Nephron progenitor cell (in vitro differentiated cells): ENCODE results near the gene BSN.
"Not testable (repeated sequence)": the region's sequence is repeated elsewhere in the genome, so short reads cannot be mapped to it uniquely, and the experiment has no call there.

Experiments used
- DNase-seq: peaks from one replicate; pipeline ENCODE4 v3.0.0; 2021
- H3K27ac Mint-ChIP-seq: 2 replicates; pipeline ENCODE4 v1.8.0; 2021; ENCODE audit warnings: mild to moderate bottlenecking, moderate library complexity, mixed read lengths
- H3K27me3 Mint-ChIP-seq: 2 replicates; pipeline ENCODE4 v1.8.0; 2021; ENCODE audit warnings: mild to moderate bottlenecking, low read depth, mixed read lengths; ENCODE audit not compliant: poor library complexity
- H3K36me3 Mint-ChIP-seq: 2 replicates; pipeline ENCODE4 v1.8.0; 2021; ENCODE audit warnings: low read depth, mixed read lengths
- H3K4me1 Mint-ChIP-seq: 2 replicates; pipeline ENCODE4 v1.8.0; 2021; ENCODE audit warnings: mixed read lengths
- H3K4me3 Mint-ChIP-seq: 2 replicates; pipeline ENCODE4 v1.8.0; 2021; ENCODE audit warnings: mild to moderate bottlenecking, moderate library complexity, mixed read lengths
- H3K9me3 Mint-ChIP-seq: 2 replicates; pipeline ENCODE4 v1.8.0; 2021; ENCODE audit warnings: mild to moderate bottlenecking, moderate library complexity, mixed read lengths
- CTCF ChIP-seq: fragments of 200-600 bp; sonication (generic); IDR thresholded peaks from 2 replicates; pipeline ENCODE4 v1.5.0; 2021; ENCODE audit warnings: antibody characterized with exemption

Gene BSN

GRCh38 chr3:49582177-49582576 lies 27.9 kb downstream of the BSN start:
- no peak overlapping the region for H3K27ac Mint-ChIP-seq
- DNase-seq = no peak
- H3K9me3 Mint-ChIP-seq = peaks cover 8% of the 10 kb centered on the region
- peaks cover 21% of the 10 kb centered on the region for H3K27me3 Mint-ChIP-seq
- TF ChIP-seq CTCF = no peak
- H3K4me1 Mint-ChIP-seq = no peaks in the 10 kb centered on the region
- H3K4me3 Mint-ChIP-seq = no peak overlapping the region
- H3K36me3 Mint-ChIP-seq = no peaks in the 10 kb centered on the region

- not testable (repeated sequence) for H3K36me3 Mint-ChIP-seq, H3K9me3 Mint-ChIP-seq, DNase-seq, H3K4me1 Mint-ChIP-seq, H3K27ac Mint-ChIP-seq, H3K4me3 Mint-ChIP-seq
- peaks cover 15% of the 10 kb centered on the region for H3K27me3 Mint-ChIP-seq
These were observed 31.0 kb downstream of the BSN start for GRCh38 chr3:49585261-49585755.

DNA sequence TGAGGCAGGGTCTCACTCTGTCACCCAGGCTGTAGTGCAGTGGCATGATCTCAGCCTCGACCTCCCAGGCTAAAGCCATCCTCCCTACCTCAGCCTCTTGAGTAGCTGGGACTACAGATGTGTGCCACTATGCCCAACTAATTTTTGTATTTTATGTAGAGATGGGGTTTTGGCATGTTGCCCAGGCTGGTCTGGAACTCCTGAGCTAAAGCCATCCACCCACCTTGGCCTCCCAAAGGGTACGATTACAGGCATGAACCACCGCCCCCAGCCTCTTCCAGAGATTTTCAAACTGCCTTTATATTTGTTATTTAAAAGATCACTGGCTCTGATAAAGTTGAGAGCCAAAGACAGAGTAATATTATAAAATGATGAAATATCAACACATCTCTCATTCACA lies 37.3 kb downstream of the BSN start:
- no peak overlapping the region for H3K4me3 Mint-ChIP-seq
- no peak overlapping the region for H3K27ac Mint-ChIP-seq
- H3K4me1 Mint-ChIP-seq = no peaks in the 10 kb centered on the region

DNA sequence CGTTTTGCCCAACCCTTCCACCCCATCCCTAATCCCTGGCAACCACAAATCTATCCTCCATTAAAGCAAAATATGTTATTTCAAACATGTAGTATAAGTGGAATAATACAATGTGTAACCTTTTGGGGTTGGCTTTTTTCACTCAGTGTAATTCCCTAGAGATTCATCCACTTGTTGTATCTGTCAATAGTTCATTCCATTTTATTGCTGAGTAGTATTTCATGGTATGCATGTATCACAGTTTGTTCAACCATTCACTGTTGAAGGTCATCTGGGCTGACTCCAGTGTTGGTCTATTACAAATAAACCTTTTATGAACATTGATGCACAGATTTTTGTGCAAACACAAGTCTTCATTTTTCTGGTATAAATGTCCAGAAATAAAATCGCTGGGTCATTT lies 38.8 kb downstream of the BSN start:
- H3K4me1 Mint-ChIP-seq = no peaks in the 10 kb centered on the region
- TF ChIP-seq CTCF = no peak
- no peak overlapping the region for H3K27ac Mint-ChIP-seq

More for the DNA sequence above, 37.3 kb downstream of the BSN start:
- TF ChIP-seq CTCF = no peak
- no peak for DNase-seq
- H3K36me3 Mint-ChIP-seq = no peaks in the 10 kb centered on the region
- H3K9me3 Mint-ChIP-seq = no peaks in the 10 kb centered on the region
- H3K27me3 Mint-ChIP-seq = peaks cover 9% of the 10 kb centered on the region

DNA sequence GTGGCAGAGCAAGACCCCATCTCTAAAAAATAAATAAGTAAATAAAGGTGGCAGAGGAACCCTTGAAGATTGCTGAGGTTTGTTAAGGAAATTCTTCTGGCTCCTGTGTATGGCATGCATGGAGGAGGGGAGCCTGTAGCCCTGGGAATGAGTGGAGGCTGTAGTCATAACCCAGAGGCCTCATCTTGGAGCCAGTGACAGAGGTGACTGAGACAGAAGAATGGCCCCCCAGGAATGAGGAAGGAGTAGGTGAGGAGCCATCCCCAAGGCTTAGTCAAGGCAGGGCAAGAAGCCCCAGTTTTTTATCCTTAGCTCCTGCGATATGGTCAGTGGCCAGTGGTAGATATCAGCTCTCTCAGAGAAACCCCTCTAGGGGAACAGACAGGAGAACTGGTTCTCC lies 46.5 kb downstream of the BSN start:
- no peak for DNase-seq
- H3K4me3 Mint-ChIP-seq = no peak overlapping the region
- TF ChIP-seq CTCF = no peak
- H3K27me3 Mint-ChIP-seq = peaks cover 7% of the 10 kb centered on the region
- no peaks in the 10 kb centered on the region for H3K36me3 Mint-ChIP-seq
- H3K27ac Mint-ChIP-seq = no peak overlapping the region
- no peaks in the 10 kb centered on the region for H3K4me1 Mint-ChIP-seq
- no peaks in the 10 kb centered on the region for H3K9me3 Mint-ChIP-seq

More for the DNA sequence above, 38.8 kb downstream of the BSN start:
- Mint-ChIP-seq H3K9me3 (no peaks in the 10 kb centered on the region), H3K36me3 (no peaks in the 10 kb centered on the region), H3K4me3 (no peak overlapping the region), H3K27me3 (peaks cover 9% of the 10 kb centered on the region)
- no peak for DNase-seq

DNA sequence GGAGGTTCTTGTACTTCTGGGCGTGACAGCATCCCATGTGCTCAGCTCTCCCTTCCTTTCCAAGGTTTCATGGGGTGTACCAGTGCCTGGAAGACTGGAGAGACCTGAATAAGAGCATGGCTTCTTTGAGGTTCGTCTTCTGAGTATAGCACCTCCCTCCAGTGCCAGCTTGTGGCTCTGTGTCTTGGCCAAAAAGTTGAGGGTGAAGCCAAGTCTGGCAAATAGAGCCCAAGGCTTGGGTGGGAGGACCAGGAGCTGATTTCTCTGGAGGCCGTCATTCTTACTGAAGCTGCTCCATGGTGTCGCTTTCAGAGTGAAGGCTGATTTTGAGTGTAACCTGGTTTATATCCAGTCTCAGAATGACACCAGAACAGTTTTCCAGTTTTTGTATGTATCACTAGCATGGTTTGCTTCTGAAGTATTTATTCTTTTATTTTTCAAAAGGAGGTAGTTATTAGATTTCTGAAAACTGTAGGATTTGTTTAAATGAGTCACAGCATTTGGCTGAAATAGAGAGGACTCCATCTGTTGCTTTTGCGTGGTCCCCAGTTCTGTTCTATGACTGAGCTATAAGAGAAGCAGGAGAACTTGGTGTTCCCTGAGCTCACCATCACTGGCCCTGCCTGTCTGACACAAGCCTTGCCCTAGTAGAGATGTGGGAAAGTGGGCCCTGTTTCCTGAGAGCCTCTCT lies 47.2 kb downstream of the BSN start:
- no peak for DNase-seq
- H3K9me3 Mint-ChIP-seq = no peaks in the 10 kb centered on the region
- TF ChIP-seq CTCF = no peak
- H3K27me3 Mint-ChIP-seq = peaks cover 7% of the 10 kb centered on the region
- no peak overlapping the region for H3K4me3 Mint-ChIP-seq
- no peaks in the 10 kb centered on the region for H3K36me3 Mint-ChIP-seq
- no peak overlapping the region for H3K27ac Mint-ChIP-seq
- H3K4me1 Mint-ChIP-seq = no peaks in the 10 kb centered on the region
